HG03439 (cell line): ENCODE data around the gene CLDN14.

Experiments
- ATAC-seq: cut with Tn5 transposase; IDR thresholded peaks from one replicate; pipeline ENCODE4 v1.9.1; 2021; ENCODE audit warnings: mild to moderate bottlenecking, moderate library complexity; ENCODE audit not compliant: unreplicated experiment

The CLDN14 gene

DNA sequence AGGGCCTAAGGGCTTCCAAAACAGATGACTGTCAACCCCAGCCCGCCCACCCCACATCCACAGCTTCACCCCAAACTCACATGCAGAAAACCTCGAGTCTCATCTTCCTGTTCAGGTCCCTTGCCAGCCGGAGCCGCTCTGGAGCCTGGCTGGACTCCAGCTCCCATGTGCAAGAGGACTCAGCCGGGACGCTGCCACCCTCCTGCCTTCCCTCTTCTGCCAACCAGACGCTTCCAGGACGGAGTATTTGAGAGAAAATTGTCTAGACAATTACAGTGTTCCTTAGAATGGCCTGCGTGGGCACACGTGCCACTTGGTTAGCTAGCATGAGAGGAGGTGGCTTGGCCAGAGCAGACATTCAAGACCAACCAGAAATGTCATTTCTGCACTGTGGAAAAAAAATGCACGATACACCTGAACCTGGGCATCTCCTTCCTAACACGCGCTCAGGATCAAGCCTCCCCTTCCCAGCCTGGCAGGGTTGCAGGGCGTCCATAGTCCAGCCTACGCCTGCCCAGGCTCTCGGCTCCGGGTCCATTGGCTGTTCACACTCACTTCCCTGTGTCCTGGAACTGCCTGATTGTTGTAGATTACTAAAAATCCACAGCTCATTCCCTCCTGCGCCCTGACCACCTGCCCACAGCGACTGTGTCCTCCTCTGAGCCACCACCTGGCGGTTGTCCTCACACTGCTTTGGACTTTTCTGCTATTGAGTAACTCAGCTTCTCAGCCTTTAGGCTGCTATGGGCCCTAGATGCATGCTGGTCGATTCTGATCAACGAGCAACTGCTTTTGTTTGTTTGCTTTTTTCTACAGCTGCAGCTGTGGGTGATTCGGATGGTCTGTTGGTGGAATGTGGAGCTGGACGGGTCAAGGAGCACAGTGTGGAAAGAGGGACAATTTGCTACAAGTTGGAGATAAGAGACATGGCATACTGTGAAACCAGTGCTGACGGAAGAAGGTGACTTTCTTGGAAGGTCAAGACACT is at the start of gene CLDN14:
Gene CLDN14, minus strand, starts transcription at position 708 of the 988 bp plus-strand sequence. CDS start 18,427 bp downstream, outside the sequence.
- ATAC-seq: no peak

- ATAC-seq: no peak
These were observed 48.8 kb upstream of the CLDN14 start for GRCh38 chr21:36528716-36529115.

GRCh38 chr21:36527317-36527716 is 47.4 kb upstream of the CLDN14 start:
- no peak for ATAC-seq

DNA sequence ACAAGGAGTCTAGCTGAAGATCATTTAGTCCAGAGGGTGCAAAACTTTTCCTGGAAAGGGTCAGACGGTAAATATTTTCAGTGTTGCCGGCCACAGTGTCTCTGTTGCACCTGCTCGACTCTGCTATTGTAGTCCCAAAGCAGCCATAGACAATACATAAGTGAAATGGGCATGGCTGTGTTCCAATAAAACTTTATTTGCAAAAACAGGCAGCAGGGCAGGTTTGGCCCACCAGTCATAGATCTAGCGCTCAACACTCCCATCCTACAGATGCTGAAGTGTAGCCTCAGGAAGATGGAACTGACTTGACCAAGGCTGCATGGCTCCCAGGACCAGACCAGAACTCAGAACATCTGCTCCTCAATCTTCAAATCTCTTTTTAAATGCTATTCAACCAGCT is 46.2 kb upstream of the CLDN14 start:
- no peak for ATAC-seq

DNA sequence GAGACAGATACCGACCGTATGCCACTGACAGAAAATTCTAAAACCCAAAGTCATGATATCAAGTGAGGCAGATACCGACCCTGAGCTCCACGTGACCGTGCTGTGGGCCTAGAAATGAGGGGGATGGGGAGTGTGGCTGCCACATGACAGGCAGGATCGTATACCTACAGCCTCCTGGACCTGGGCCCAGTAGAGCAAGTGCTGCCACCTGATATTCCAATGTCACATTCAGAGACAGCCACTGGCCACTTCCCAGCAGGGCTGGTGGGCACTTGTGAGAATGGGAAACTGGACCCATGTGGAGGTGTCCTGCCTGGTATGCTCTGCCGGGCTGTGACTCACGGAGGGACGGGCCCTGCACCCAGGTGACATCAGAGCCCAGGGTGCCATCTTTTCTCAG is 44.6 kb upstream of the CLDN14 start:
- ATAC-seq: no peak

GRCh38 chr21:36522219-36522808 is 42.4 kb upstream of the CLDN14 start:
- no peak for ATAC-seq

DNA sequence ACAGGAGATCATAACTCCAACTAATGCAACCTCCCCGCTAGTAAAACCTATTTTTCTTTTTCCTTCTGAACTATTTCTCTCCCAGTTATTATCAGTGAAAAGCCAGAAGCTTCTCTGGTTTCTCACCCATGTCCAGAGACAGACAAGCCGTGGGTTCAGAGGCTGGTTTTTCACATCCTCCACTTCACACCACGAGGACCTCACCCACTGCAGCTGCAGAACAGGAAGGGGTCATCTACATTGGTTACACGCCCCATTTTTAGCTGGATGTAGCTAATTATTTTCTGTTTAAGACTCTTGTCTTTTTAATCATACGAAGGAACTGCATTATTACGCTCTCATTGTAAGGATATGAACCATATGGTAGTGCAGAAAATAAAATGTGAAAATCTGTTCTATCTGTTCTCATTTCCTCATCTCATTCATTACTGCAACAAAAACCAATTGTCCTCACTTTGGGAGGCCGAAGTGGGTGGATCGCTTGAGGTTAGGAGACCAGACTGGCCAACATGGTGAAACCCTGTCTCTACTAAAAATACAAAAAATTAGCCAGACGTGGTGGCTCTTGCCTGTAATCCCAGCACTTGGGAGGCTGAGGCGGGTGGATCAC is 39.1 kb upstream of the CLDN14 start:
- ATAC-seq: no peak

DNA sequence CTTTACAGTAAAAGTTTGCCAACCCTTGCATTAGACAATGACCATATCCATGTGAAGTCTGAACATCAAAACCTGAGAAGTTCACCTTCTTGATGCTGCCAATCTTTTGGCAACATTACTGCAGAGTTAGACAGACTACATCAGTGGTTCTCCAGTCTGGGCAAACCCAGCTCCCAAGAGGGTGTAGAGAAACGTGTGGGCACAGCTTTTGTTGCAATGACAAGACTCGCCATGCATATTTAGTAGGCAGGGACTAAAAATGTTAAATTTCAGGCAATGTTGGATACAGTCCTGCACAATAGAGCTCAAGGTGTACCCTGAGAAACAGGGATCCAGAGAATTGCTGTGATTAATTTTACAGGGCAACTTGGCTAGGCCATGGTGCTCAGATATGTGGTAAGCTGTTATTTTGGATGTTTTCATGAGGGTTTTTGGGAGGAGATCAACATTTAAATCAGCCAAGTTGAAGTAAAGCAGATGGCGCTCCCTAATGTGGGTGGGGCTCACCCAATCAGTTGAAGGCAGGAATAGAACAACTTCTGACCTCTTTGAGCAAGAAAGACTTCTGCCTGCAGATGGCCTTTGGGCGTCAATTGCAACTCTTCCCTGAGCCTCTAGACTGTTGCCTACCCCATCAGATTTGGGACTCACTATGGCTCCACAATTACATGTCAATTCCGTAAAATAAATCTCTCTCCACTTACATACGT is 37.6 kb upstream of the CLDN14 start:
- no peak for ATAC-seq

GRCh38 chr21:36516281-36516680 is 36.4 kb upstream of the CLDN14 start:
- no peak for ATAC-seq

DNA sequence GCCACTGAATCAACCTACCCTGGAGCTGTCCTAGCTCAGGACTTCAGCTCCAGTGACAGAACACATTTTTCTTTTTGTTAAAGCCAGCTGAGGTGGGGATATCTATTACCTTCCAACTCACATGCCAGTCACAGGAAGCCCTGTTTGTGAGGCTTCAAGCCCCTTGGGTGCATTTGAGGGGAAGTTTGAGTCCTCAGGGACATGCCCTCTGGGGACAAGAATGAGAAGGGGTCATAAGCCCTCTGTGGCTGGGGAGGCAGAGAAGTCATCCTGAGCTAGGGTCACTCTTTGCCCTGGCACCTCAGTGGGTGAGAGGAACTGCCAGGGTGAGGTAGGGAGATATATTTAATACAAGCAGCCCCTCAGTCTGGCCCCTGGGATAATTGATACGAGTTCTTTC is 33.5 kb upstream of the CLDN14 start:
- no peak for ATAC-seq

DNA sequence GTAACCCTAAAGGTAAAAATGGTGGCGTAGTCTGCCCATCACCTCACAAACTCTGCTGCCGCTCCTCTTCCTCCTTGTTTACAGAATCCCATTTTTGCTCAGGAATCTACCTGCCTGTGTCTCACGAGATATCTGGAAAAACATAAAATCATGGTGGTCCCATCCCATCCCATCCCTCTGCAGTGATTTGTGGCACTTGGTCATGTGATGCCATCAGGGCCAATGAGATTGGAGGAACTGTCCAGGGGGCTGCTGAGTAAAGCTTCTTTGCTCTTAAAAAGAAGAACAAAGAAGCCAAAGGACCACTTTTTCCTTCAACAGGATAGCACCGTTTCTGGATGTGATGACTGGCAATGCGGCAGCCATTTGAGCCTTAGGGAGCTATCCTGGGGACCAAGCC is 33.0 kb upstream of the CLDN14 start:
- ATAC-seq: no peak

DNA sequence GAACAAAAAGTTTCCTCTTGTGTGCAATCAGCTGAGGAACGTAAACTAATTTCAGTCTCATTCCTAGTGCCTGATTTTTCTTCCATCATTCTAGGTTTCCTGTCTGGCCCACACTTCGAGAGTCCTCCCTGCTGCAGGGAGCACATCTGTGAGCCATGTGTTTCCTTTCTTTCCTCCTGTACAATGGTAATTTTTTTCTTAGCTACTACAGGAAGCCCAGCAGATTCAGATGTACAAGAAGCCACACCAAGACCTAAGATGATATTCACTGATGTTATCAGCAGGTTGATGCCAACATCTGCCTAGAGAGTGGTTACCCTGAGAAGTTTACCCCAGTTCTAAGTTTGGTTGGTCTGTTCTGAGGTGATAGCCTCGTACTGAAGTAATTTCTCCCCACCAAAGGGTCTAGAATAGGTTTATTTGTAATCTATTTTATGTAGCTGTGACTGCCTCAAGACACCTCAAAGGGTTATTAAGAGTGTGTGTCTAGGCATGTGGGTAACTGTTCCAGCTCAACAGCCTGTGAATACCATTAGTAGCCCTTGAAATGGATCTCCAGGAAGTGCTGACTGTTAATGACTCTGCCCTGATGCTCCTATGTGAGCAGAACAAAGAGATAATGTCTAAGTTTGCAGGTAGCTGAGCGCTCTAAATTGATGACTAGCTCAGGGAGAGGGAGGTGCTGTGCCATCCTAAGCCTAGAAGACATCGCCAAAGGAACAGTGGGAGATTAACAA is 31.7 kb upstream of the CLDN14 start:
- ATAC-seq: no peak

DNA sequence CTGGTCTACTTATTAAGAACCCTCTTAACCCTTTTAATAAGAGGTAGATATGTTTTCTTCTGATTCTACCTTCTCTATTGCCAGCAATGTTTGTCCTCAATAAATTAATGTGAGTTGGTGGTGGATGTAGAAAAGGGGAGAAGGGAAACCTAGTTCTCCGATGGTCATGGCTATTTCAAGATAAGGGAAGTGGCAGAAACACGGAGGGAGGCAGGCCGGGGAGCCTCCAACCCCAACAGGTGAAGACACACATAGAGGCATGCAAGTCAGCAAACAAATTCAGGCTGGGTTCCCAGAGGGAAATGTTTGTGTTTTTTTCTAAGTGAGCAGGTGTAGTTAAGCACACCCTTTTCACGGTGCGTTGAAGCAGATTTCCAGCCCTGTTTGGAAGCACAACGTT is 31.0 kb upstream of the CLDN14 start:
- ATAC-seq: no peak

DNA sequence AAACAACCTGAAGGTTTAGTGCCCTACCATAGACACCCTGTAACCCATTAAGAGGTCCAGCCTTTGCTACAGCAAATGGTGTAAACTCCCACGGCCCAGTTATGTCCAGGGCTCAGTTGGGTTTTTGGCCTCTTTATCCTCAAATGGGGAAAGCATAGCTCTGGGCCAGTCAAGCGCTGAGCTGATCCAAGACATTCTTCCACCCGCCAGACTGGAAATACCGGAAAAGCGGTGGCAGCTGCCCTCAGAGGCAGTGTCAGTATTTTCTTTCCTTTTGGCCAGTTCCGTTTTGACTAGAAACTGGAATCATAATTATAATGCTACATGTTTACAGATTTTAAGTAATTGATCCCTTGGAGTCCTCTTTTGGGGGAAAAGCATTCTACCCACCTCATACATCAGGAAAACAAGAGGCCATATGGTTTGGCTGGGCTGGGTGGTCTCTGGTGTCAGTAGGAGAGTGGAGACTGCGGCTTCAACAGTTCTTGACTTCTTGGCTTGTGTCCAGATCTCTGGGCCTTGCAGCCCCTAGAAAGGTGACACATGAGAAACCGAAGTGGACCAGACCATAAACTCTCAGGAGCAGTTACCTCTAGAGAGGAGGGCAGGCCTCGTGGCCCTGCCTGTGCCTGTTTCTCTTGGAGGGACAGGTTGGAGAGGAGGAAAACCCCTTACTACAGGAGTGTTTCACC is 30.2 kb upstream of the CLDN14 start:
- ATAC-seq: no peak

GRCh38 chr21:36508948-36509347 is 29.0 kb upstream of the CLDN14 start:
- ATAC-seq: no peak

- ATAC-seq: no peak
These were observed 27.6 kb upstream of the CLDN14 start for GRCh38 chr21:36507397-36508018.

GRCh38 chr21:36506482-36506881 is 26.6 kb upstream of the CLDN14 start:
- ATAC-seq: no peak

GRCh38 chr21:36504067-36505058 is 24.4 kb upstream of the CLDN14 start:
- ATAC-seq: no peak
